Hepatocyte (in vitro differentiated cells): Measurements from ENCODE around the gene ARV1. TPM values are rescaled to one million over a fixed set of nuclear protein-coding genes. Genes with fewer than 3 reads are reported as not detected.

ENCODE experiments used
- DNase-seq: peaks from one replicate; pipeline ENCODE4 v3.0.0-alpha.2; 2016; ENCODE audit warnings: low spot score
- H2AFZ ChIP-seq: fragments of 200-600 bp; sonication (generic); 2 replicates; pipeline ENCODE4 v1.6.0; 2016; ENCODE audit warnings: antibody characterized with exemption, mild to moderate bottlenecking
- H3K27ac ChIP-seq: fragments of 200-600 bp; sonication (generic); 2 replicates; pipeline ENCODE4 v1.5.1; 2016; ENCODE audit warnings: mild to moderate bottlenecking
- H3K27me3 ChIP-seq: fragments of 200-600 bp; sonication (generic); 2 replicates; pipeline ENCODE4 v1.6.1; 2016
- H3K36me3 ChIP-seq: fragments of 200-600 bp; sonication (generic); replicated peaks from 2 replicates; pipeline ENCODE4 v1.5.1; 2016; ENCODE audit warnings: low read depth; ENCODE audit not compliant: insufficient read depth
- H3K4me1 ChIP-seq: fragments of 200-600 bp; sonication (generic); 2 replicates; pipeline ENCODE4 v1.5.1; 2016; ENCODE audit warnings: mild to moderate bottlenecking, moderate library complexity; ENCODE audit not compliant: insufficient read depth
- H3K4me2 ChIP-seq: fragments of 200-600 bp; sonication (generic); 2 replicates; pipeline ENCODE4 v1.6.0; 2016
- H3K4me3 ChIP-seq: fragments of 200-600 bp; sonication (generic); 2 replicates; pipeline ENCODE4 v1.5.1; 2016; ENCODE audit warnings: mild to moderate bottlenecking
- H3K79me2 ChIP-seq: fragments of 200-600 bp; sonication (generic); 2 replicates; pipeline ENCODE4 v1.6.0; 2017; ENCODE audit warnings: mild to moderate bottlenecking
- H3K9me2 ChIP-seq: fragments of 200-600 bp; sonication (generic); replicated peaks from 2 replicates; pipeline ENCODE4 v1.6.0; 2017; ENCODE audit warnings: mild to moderate bottlenecking; ENCODE audit not compliant: insufficient read depth
- H3K9me3 ChIP-seq: fragments of 200-600 bp; sonication (generic); 2 replicates; pipeline ENCODE4 v1.5.1; 2016; ENCODE audit warnings: low read depth, mild to moderate bottlenecking
- H4K20me1 ChIP-seq: fragments of 200-600 bp; sonication (generic); 2 replicates; pipeline ENCODE4 v1.6.0; 2016; ENCODE audit warnings: mild to moderate bottlenecking; ENCODE audit not compliant: insufficient read depth, poor library complexity, severe bottlenecking
- EZH2 ChIP-seq: fragments of 200-600 bp; sonication (generic); IDR thresholded peaks from 2 replicates; pipeline ENCODE4 v1.6.1; 2016; ENCODE audit warnings: antibody characterized with exemption, mild to moderate bottlenecking, borderline replicate concordance
- EZH2phosphoT487 ChIP-seq: fragments of 200-600 bp; sonication (generic); IDR thresholded peaks from one replicate; pipeline ENCODE4 v1.6.1; 2018; ENCODE audit warnings: antibody characterized with exemption, mild to moderate bottlenecking, low read depth, moderate library complexity; ENCODE audit not compliant: unreplicated experiment, severe bottlenecking
- WGBS: methylation state at CpG from one replicate; pipeline ENCODE4 v1.1.6; 2016; ENCODE audit warnings: low lambda C conversion rate; ENCODE audit errors: missing lambda C conversion rate; 5-methylcytosine and 5-hydroxymethylcytosine counted together
- polyA plus RNA-seq: library from polyadenylated mRNA; unstranded; fragments of >200 nt; fragmentation: Nextera tagmentation; extraction: Ambion mirVana; gene quantifications from 2 replicates; pipeline ENCODE4 v1.2.1, GENCODE V29; 2016
- total RNA-seq: library from RNA; depleted of rRNA; stranded (reverse); fragments of >200 nt; gene quantifications from 2 replicates; pipeline ENCODE4 v1.2.3, GENCODE V29; 2014
- TF ChIP-seq, protein P1 (sequence below): fragments of 200-600 bp; sonication (generic); IDR thresholded peaks from 2 replicates; pipeline ENCODE4 v1.5.1; 2016; ENCODE audit warnings: antibody characterized with exemption, mild to moderate bottlenecking; ENCODE audit not compliant: poor library complexity

ARV1 gene
- total and polyA plus RNA-seq, 2 experiments from 2014 or later, result 20.0 to 24.4 TPM

DNA sequence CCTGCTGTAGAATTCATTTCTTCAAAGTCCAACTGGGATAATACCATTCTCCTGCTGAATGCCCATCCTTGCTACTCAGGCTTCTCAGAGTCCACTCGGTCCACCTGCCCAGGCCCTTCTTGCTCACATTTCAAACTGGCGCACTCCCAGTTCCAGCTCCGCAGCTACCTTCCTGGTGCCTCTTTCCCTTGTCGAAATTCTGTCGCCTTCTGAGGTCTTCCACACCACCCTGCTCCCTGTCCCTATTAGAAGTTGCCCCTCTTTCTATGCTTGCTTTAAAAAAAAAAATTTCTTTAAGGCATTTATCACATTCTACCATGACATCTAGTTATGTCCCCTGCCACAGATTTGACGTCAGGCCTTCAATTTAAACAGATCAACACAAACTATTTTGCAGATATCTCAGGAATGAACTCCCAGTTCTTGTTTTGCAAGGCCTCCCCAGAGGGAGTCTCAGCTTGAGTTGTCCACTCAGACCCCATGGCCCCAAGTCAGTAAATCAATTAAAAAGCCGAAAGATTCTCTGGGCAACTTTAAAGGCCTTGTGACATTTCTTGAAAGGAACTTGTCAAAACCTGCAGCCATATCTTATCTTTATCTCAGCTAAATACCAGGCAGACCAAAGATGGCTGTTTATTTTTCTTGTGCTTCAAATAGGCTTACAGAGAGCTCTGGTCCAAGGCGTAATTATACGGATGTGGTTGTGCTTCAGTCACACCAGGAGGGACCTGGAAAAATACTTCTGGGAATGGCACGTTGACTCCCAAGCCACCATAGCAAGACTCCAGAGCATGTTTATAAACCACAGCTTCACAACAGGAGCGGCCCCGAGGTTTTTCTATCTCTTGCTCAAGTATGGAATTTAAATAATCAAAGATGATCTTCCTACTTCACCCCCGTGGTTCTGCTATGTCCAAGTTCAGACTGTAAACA lies 59.0 kb downstream of the ARV1 start:
- Histone ChIP-seq H3K4me3 (peak overlapping the region; percentile 95), H3K79me2 (peaks cover 58% of the 10 kb centered on the region), H3K4me1 (peaks cover 23% of the 10 kb centered on the region), H3K9me2 (no peaks in the 10 kb centered on the region), H4K20me1 (peaks cover 7% of the 10 kb centered on the region), H3K36me3 (no peaks in the 10 kb centered on the region), H3K4me2 (peak overlapping the region; percentile 97), H3K27ac (peak overlapping the region; percentile 91), H3K9me3 (no peaks in the 10 kb centered on the region), H3K27me3 (no peaks in the 10 kb centered on the region), H2AFZ (no peak overlapping the region)
- WGBS, result 40% methylated on average over 13 of the region's 13 CpGs
- DNase-seq, result peak; percentile 23
- TF ChIP-seq, protein P1, sequence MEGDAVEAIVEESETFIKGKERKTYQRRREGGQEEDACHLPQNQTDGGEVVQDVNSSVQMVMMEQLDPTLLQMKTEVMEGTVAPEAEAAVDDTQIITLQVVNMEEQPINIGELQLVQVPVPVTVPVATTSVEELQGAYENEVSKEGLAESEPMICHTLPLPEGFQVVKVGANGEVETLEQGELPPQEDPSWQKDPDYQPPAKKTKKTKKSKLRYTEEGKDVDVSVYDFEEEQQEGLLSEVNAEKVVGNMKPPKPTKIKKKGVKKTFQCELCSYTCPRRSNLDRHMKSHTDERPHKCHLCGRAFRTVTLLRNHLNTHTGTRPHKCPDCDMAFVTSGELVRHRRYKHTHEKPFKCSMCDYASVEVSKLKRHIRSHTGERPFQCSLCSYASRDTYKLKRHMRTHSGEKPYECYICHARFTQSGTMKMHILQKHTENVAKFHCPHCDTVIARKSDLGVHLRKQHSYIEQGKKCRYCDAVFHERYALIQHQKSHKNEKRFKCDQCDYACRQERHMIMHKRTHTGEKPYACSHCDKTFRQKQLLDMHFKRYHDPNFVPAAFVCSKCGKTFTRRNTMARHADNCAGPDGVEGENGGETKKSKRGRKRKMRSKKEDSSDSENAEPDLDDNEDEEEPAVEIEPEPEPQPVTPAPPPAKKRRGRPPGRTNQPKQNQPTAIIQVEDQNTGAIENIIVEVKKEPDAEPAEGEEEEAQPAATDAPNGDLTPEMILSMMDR, result no peak
- TF ChIP-seq EZH2 (no peak), EZH2phosphoT487 (no peak)

- H3K9me3 ChIP-seq, result no peaks in the 10 kb centered on the region
- WGBS, result under 1% methylated on average over 46 of the region's 91 CpGs
- peak overlapping the region; percentile 98 for H2AFZ ChIP-seq
- H3K36me3 ChIP-seq, result no peaks in the 10 kb centered on the region
- peak; percentile 73 for DNase-seq
- no peaks in the 10 kb centered on the region for H3K27me3 ChIP-seq
- H4K20me1 ChIP-seq, result peaks cover 7% of the 10 kb centered on the region
- H3K4me2 ChIP-seq, result peak overlapping the region; percentile 97
- peak overlapping the region; percentile 91 for H3K27ac ChIP-seq
- no peaks in the 10 kb centered on the region for H3K9me2 ChIP-seq
- peaks cover 43% of the 10 kb centered on the region for H3K79me2 ChIP-seq
- H3K4me1 ChIP-seq, result peaks cover 23% of the 10 kb centered on the region
- TF ChIP-seq, protein P1, result no peak
- TF ChIP-seq EZH2 (no peak), EZH2phosphoT487 (no peak)
- H3K4me3 ChIP-seq, result peak overlapping the region; percentile 95
Observed at GRCh38 chr1:231039161-231040018, 60.5 kb downstream of the ARV1 start.

- H3K4me2 ChIP-seq, result peak within 1 kb of the TSS; percentile 97
- peak within 1 kb of the TSS; percentile 95 for H3K4me3 ChIP-seq
- peak; percentile 88 for DNase-seq
- no peaks in the 10 kb centered on the region for H3K36me3 ChIP-seq
- TF ChIP-seq EZH2phosphoT487 (no peak), EZH2 (no peak)
- TF ChIP-seq, protein P1, result no peak
- peaks cover 37% of the 10 kb centered on the region for H3K79me2 ChIP-seq
- H3K4me1 ChIP-seq, result peaks cover 23% of the 10 kb centered on the region
- no CpG with 5 or more reads among the region's 82 CpGs for WGBS
- no peaks in the 10 kb centered on the region for H3K27me3 ChIP-seq
- no peaks in the 10 kb centered on the region for H3K9me2 ChIP-seq
- peaks cover 7% of the 10 kb centered on the region for H4K20me1 ChIP-seq
- H2AFZ ChIP-seq, result peak within 1 kb of the TSS; percentile 98
- peak within 1 kb of the TSS; percentile 91 for H3K27ac ChIP-seq
- peaks cover 3% of the 10 kb centered on the region for H3K9me3 ChIP-seq
Observed at GRCh38 chr1:231040019-231040799, 61.3 kb downstream of the ARV1 start, which contains the start of gene FAM89A. Gene FAM89A (minus strand): TSS chr1:231040254. CDS start chr1:231040211, 43 bp downstream.
